Endothelial cell of umbilical vein (primary cell): ENCODE measurements around the gene SPOP. TPM values are rescaled to one million over a fixed set of nuclear protein-coding genes. Genes with fewer than 3 reads are reported as not detected.

Experiments used
- BruUV-seq: library from RNA; stranded (reverse); fragments of 400-500 nt; replicated peaks from 2 replicates; lab custom pipeline; 2021; lab: Mats Ljungman, UMichigan
- CTCF ChIA-PET: fragments of 300-600, 350-600 bp; sonication (Branson Sonifier 250); formaldehyde crosslinking; loops from one replicate; lab custom pipeline; 2021; ENCODE audit warnings: antibody characterized with exemption, inconsistent platforms; lab: Charles Lee
- POLR2A ChIA-PET: fragments of 300-600, 350-600 bp; sonication (Branson Sonifier 250); formaldehyde crosslinking; loops from one replicate; lab custom pipeline; 2021; ENCODE audit warnings: antibody characterized with exemption, inconsistent platforms; lab: Charles Lee
- DNase-seq: peaks from one replicate; pipeline ENCODE4 v3.0.0-alpha.2; 2011; ENCODE audit warnings: low read depth, low spot score
- FAIRE-seq: peaks from 2 replicates; lab custom pipeline; 2011; peaks lifted over from hg19 to GRCh38; lab: Jason Lieb, UNC
- H2AFZ ChIP-seq: 2 replicates; pipeline ENCODE4 v1.6.0; 2012; ENCODE audit warnings: low read depth, low read length, control low read depth, inconsistent platforms
- H3K27ac ChIP-seq: 2 replicates; pipeline ENCODE4 v1.5.1; 2011; ENCODE audit warnings: low read depth, mild to moderate bottlenecking, control low read depth, low read length, moderate library complexity; ENCODE audit not compliant: insufficient read depth
- H3K27me3 ChIP-seq, 2 experiments: 2 replicates each; pipeline versions ENCODE4 v1.6.0 to v1.6.1; 2011; ENCODE audit warnings: low read length in 2 of 2, mixed read lengths in 1 of 2; ENCODE audit not compliant: control insufficient read depth in 2 of 2, insufficient read depth in 2 of 2
- H3K36me3 ChIP-seq, 2 experiments: 2 replicates in 1 of 2; 3 replicates in 1 of 2; pipeline ENCODE4 v1.5.1; 2011; ENCODE audit warnings: low read length in 2 of 2, mild to moderate bottlenecking in 1 of 2, moderate library complexity in 1 of 2; ENCODE audit not compliant: control insufficient read depth in 2 of 2, insufficient read depth in 2 of 2; ENCODE audit errors: extremely low read depth in 1 of 2
- H3K4me1 ChIP-seq: 3 replicates; pipeline ENCODE4 v1.5.1; 2011; ENCODE audit warnings: mild to moderate bottlenecking, low read length; ENCODE audit not compliant: control insufficient read depth, insufficient read depth; ENCODE audit errors: extremely low read depth
- H3K4me2 ChIP-seq: 2 replicates; pipeline ENCODE4 v1.6.1; 2011; ENCODE audit warnings: low read length, control low read depth, mixed read lengths; ENCODE audit not compliant: insufficient read depth
- H3K4me3 ChIP-seq, 3 experiments: fragments of 200-600 bp in 1 of 3; sonication (generic), shearing (Covaris generic) in 1 of 3; replicated peaks in 1 of 3; 2 replicates each; pipeline ENCODE4 v1.5.1; 2011 to 2016; ENCODE audit warnings: control low read depth in 3 of 3, low read length in 3 of 3, mild to moderate bottlenecking in 2 of 3, inconsistent platforms in 1 of 3, low read depth in 1 of 3, moderate library complexity in 1 of 3; ENCODE audit not compliant: insufficient read depth in 1 of 3
- H3K79me2 ChIP-seq: 2 replicates; pipeline ENCODE4 v1.6.0; 2012; ENCODE audit warnings: low read length, inconsistent platforms; ENCODE audit not compliant: control insufficient read depth, insufficient read depth
- H3K9ac ChIP-seq: replicated peaks from 2 replicates; pipeline ENCODE3; 2011; ENCODE audit warnings: low read length, control low read depth; ENCODE audit not compliant: insufficient read depth; ENCODE audit errors: extremely low read depth
- H3K9me1 ChIP-seq: replicated peaks from 3 replicates; pipeline ENCODE4 v1.6.0; 2011; ENCODE audit warnings: mild to moderate bottlenecking, low read length; ENCODE audit not compliant: control insufficient read depth, insufficient read depth; ENCODE audit errors: extremely low read depth
- H3K9me3 ChIP-seq: replicated peaks from 2 replicates; pipeline ENCODE4 v1.5.1; 2012; ENCODE audit warnings: low read length, inconsistent platforms; ENCODE audit not compliant: control insufficient read depth, insufficient read depth
- H4K20me1 ChIP-seq: replicated peaks from 2 replicates; pipeline ENCODE3; 2011; ENCODE audit warnings: mild to moderate bottlenecking, low read length; ENCODE audit not compliant: control insufficient read depth, insufficient read depth; ENCODE audit errors: extremely low read depth
- CTCF ChIP-seq, 2 donors: IDR thresholded peaks; 1 replicate in 1 of 2; 2 replicates in 1 of 2; pipeline ENCODE4 v1.5.1; 2011; ENCODE audit warnings: low read length in 2 of 2, mild to moderate bottlenecking in 2 of 2, moderate library complexity in 2 of 2, control low read depth in 1 of 2, inconsistent platforms in 1 of 2, low read depth in 1 of 2; ENCODE audit not compliant: insufficient read depth in 1 of 2; ENCODE audit errors: extremely low read depth in 1 of 2
- EZH2 ChIP-seq: IDR thresholded peaks from 2 replicates; pipeline ENCODE4 v1.6.1; 2012; ENCODE audit warnings: borderline replicate concordance, low read depth, mild to moderate bottlenecking, moderate library complexity, low read length, inconsistent platforms; ENCODE audit not compliant: severe bottlenecking
- FOS ChIP-seq: IDR thresholded peaks from 2 replicates; pipeline ENCODE4 v1.6.1; 2011; ENCODE audit warnings: mild to moderate bottlenecking, low read length, moderate library complexity, borderline replicate concordance; ENCODE audit not compliant: insufficient read depth
- GATA2 ChIP-seq: IDR thresholded peaks from 2 replicates; pipeline ENCODE4 v1.7.0; 2011; ENCODE audit warnings: low read depth, mild to moderate bottlenecking, moderate library complexity, mixed read lengths, low read length; ENCODE audit not compliant: insufficient read length, insufficient read depth
- JUN ChIP-seq: IDR thresholded peaks from 2 replicates; pipeline ENCODE4 v1.6.1; 2011; ENCODE audit warnings: borderline replicate concordance, low read depth; ENCODE audit not compliant: insufficient read length, insufficient read depth
- MAX ChIP-seq: IDR thresholded peaks from 2 replicates; pipeline ENCODE4 v1.6.1; 2011; ENCODE audit not compliant: insufficient read depth, insufficient read length
- MYC ChIP-seq: IDR thresholded peaks from one replicate; pipeline ENCODE4 v1.6.1; 2011; ENCODE audit warnings: mild to moderate bottlenecking, low read depth, low read length
- POLR2A ChIP-seq: IDR thresholded peaks from 2 replicates; pipeline ENCODE4 v1.6.1; 2012; ENCODE audit warnings: low read depth, mild to moderate bottlenecking, control low read depth, low read length
- POLR2AphosphoS5 ChIP-seq: IDR thresholded peaks from 2 replicates; pipeline ENCODE4 v1.6.1; 2012; ENCODE audit warnings: low read depth, mild to moderate bottlenecking, control low read depth, low read length, moderate library complexity; ENCODE audit not compliant: insufficient read depth
- dilution Hi-C: fragments of 300-500 bp; cut with MboI; formaldehyde crosslinking; loops from one replicate; pipeline ENCODE4 v1.15.0; 2019; ENCODE audit warnings: low sequenced_read_pairs; ENCODE audit not compliant: extremely low pct_ligation_motif_present
- intact Hi-C: fragments of 100-400 bp; cut with micrococcal nuclease; formaldehyde crosslinking; loops from one replicate; pipeline ENCODE4 v1.10.0; 2022
- polyA plus RNA-seq, 4 experiments: library from polyadenylated mRNA; depleted of rRNA in 3 of 4; stranded (reverse) in 3 of 4; unstranded in 1 of 4; fragments of >200 nt; gene quantifications; 2 replicates each; pipeline versions ENCODE4 v1.2.1 to v1.2.3, GENCODE V29; 2011 to 2012; ENCODE audit warnings: missing spikeins in 1 of 4
- total RNA-seq: library from RNA; stranded (reverse); gene quantifications from 2 replicates; pipeline ENCODE4 v1.2.3, GENCODE V29; 2021

SPOP gene
- total and polyA plus RNA-seq, 2 donors (not counting 3 experiments of a cell fraction or from before 2014, with no cell fraction given): 46.9 to 61.0 TPM

GRCh38 chr17:49565948-49566491 is 111.9 kb downstream of the SPOP start:
- H3K36me3 ChIP-seq: no peaks in the 10 kb centered on the region
- H2AFZ ChIP-seq: no peak overlapping the region
- no peak for DNase-seq
- ChIA-PET POLR2A (interaction anchor here (1.0 kb wide), 1 partner anchor 138 kb away, joined by 3 read pairs; no protein-coding TSS in a partner anchor), CTCF (interaction anchor here (0.7 to 14.0 kb wide), 6 partner anchors 9 to 432 kb away, joined by 3 to 786 read pairs (median 4); partner anchors contain the start of gene SLC35B1)
- H3K9me3 ChIP-seq: no peaks in the 10 kb centered on the region
- H3K27me3 ChIP-seq: peaks cover 3 to 9% of the 10 kb centered on the region in 2 experiments
- no peaks in the 10 kb centered on the region for H4K20me1 ChIP-seq
- no peak overlapping the region for H3K4me3 ChIP-seq
- no TSS peak for BruUV-seq
- FAIRE-seq: no peak
- H3K4me2 ChIP-seq: no peak overlapping the region
- TF ChIP-seq MAX: no peak
- H3K9me1 ChIP-seq: no peaks in the 10 kb centered on the region
- H3K27ac ChIP-seq: no peak overlapping the region
- intact Hi-C loops (loop anchor here (1.0 kb wide), 1 partner anchor 200 kb away; no protein-coding TSS in a partner anchor), dilution Hi-C loops (no loop called here)
- no peak overlapping the region for H3K9ac ChIP-seq
- H3K4me1 ChIP-seq: peaks cover 5% of the 10 kb centered on the region
- no peaks in the 10 kb centered on the region for H3K79me2 ChIP-seq

- Histone ChIP-seq H3K4me3 (no peak overlapping the region), H3K4me1 (peaks cover 5% of the 10 kb centered on the region), H3K36me3 (no peaks in the 10 kb centered on the region), H3K4me2 (no peak overlapping the region), H3K27me3 (peaks cover 2 to 9% of the 10 kb centered on the region in 2 experiments), H3K79me2 (no peaks in the 10 kb centered on the region), H4K20me1 (no peaks in the 10 kb centered on the region), H3K9ac (no peak overlapping the region), H3K27ac (no peak overlapping the region), H3K9me3 (no peaks in the 10 kb centered on the region), H2AFZ (no peak overlapping the region), H3K9me1 (no peaks in the 10 kb centered on the region)
- ChIA-PET POLR2A (no interaction called here), CTCF (interaction anchor here (0.7 to 14.0 kb wide), 4 partner anchors 8 to 434 kb away, joined by 3 to 786 read pairs (median 14); partner anchors contain the start of gene SLC35B1)
- BruUV-seq: no TSS peak
- TF ChIP-seq EZH2 (no peak), GATA2 (no peak), JUN (no peak), MAX (no peak), POLR2AphosphoS5 (no peak), POLR2A (no peak), MYC (no peak), FOS (no peak), CTCF (IDR thresholded peaks at IDR 0.05; ENCODE audit: extremely low read depth in 1 of 2, insufficient read depth in 1 of 2, low read depth in 1 of 2, low read length in 2 of 2) (no peak)
- DNase-seq (no peak), FAIRE-seq (no peak)
- intact Hi-C loops (loop anchor here (1.0 kb wide), 1 partner anchor 202 kb away; no protein-coding TSS in a partner anchor), dilution Hi-C loops (no loop called here)
These were observed 113.3 kb downstream of the SPOP start for GRCh38 chr17:49564638-49565037.
